Adrenal gland (tissue), 5 donors: ENCODE data around the gene POLR3K.

Experiments used
- POLR2A ChIP-seq, 2 donors: fragments of 450-650 bp; IDR thresholded peaks; one replicate each; pipeline ENCODE4 v1.6.1; 2017; ENCODE audit warnings: antibody characterized with exemption in 2 of 2, mild to moderate bottlenecking in 2 of 2, moderate library complexity in 1 of 2
- TF ChIP-seq, protein P1 (sequence below), 6 experiments: fragments of 450-650 bp in 4 of 6; fragments of 200-600 bp in 2 of 6; sonication (generic) in 1 of 6; IDR thresholded peaks; 1 replicate in 5 of 6; 2 replicates in 1 of 6; pipeline versions ENCODE4 v1.5.1 to v1.8.0; 2016 to 2021; ENCODE audit warnings: antibody characterized with exemption in 6 of 6, mild to moderate bottlenecking in 2 of 6, moderate library complexity in 1 of 6
- donor health status: DM: no; HTN: no; CAD: no.

GRCh38 chr16:71210-71539 lies 17.8 kb upstream of the POLR3K start:
- no peak for TF ChIP-seq POLR2A (IDR thresholded peaks at IDR 0.05)
- TF ChIP-seq, protein P1, sequence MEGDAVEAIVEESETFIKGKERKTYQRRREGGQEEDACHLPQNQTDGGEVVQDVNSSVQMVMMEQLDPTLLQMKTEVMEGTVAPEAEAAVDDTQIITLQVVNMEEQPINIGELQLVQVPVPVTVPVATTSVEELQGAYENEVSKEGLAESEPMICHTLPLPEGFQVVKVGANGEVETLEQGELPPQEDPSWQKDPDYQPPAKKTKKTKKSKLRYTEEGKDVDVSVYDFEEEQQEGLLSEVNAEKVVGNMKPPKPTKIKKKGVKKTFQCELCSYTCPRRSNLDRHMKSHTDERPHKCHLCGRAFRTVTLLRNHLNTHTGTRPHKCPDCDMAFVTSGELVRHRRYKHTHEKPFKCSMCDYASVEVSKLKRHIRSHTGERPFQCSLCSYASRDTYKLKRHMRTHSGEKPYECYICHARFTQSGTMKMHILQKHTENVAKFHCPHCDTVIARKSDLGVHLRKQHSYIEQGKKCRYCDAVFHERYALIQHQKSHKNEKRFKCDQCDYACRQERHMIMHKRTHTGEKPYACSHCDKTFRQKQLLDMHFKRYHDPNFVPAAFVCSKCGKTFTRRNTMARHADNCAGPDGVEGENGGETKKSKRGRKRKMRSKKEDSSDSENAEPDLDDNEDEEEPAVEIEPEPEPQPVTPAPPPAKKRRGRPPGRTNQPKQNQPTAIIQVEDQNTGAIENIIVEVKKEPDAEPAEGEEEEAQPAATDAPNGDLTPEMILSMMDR (IDR thresholded peaks at IDR 0.05) = no peak
